SK-N-SH (cell line): Measurements from ENCODE around the gene PPM1A. TPM values are rescaled to one million over a fixed set of nuclear protein-coding genes. Genes with fewer than 3 reads are reported as not detected.

Source experiments
- CTCF ChIA-PET: fragments of 300-600, 350-600 bp; formaldehyde crosslinking; extraction: SDS; loops from one replicate; lab custom pipeline; 2021; lab: Yijun Ruan, JAX
- POLR2A ChIA-PET: fragments of 350-600 bp; sonication (Branson Sonifier 250); formaldehyde crosslinking; extraction: SDS; loops from one replicate; lab custom pipeline; 2020; ENCODE audit warnings: antibody characterized with exemption, inconsistent platforms; lab: Yijun Ruan, JAX
- DNase-seq: peaks from one replicate; pipeline ENCODE4 v3.0.0; 2012
- H2AFZ ChIP-seq: fragments of 200-600 bp; sonication (generic); 2 replicates; pipeline ENCODE4 v1.8.1; 2016; ENCODE audit warnings: antibody characterized with exemption, mild to moderate bottlenecking, low read depth
- H3F3A ChIP-seq: fragments of 200-600 bp; sonication (generic); replicated peaks from 2 replicates; pipeline ENCODE3; 2016; ENCODE audit warnings: antibody characterized with exemption, mild to moderate bottlenecking; ENCODE audit not compliant: insufficient read depth
- H3K27ac ChIP-seq, 2 experiments: fragments of 200-500 bp in 1 of 2; fragments of 200-600 bp in 1 of 2; sonication (Bioruptor generic) in 1 of 2; sonication (generic), shearing (Covaris generic) in 1 of 2; 2 replicates each; pipeline versions ENCODE4 v1.5.1 to v1.6.1; 2014 to 2016; ENCODE audit warnings: low read depth in 2 of 2, inconsistent platforms in 1 of 2, low read length in 1 of 2, mild to moderate bottlenecking in 1 of 2, mixed read lengths in 1 of 2
- H3K27me3 ChIP-seq: fragments of 200-600 bp; sonication (generic), shearing (Covaris generic); 2 replicates; pipeline ENCODE4 v1.6.1; 2016; ENCODE audit warnings: mixed run types; ENCODE audit not compliant: insufficient read depth
- H3K36me3 ChIP-seq, 2 experiments: fragments of 200-500 bp in 1 of 2; fragments of 200-600 bp in 1 of 2; sonication (Bioruptor generic) in 1 of 2; sonication (generic) in 1 of 2; replicated peaks in 1 of 2; 2 replicates each; pipeline versions ENCODE3 to v1.5.1; 2014 to 2016; ENCODE audit warnings: low read length in 1 of 2, mild to moderate bottlenecking in 1 of 2; ENCODE audit not compliant: insufficient read depth in 2 of 2, control insufficient read depth in 1 of 2
- H3K4me1 ChIP-seq, 2 experiments: fragments of 200-500 bp in 1 of 2; fragments of 200-600 bp in 1 of 2; sonication (Bioruptor generic) in 1 of 2; sonication (generic), shearing (Covaris generic) in 1 of 2; 2 replicates each; pipeline versions ENCODE4 v1.5.1 to v1.6.1; 2014 to 2016; ENCODE audit warnings: low read depth in 1 of 2, low read length in 1 of 2, mixed run types in 1 of 2; ENCODE audit not compliant: insufficient read depth in 2 of 2, control insufficient read depth in 1 of 2
- H3K4me2 ChIP-seq: fragments of 200-600 bp; sonication (generic), shearing (Covaris generic); 2 replicates; pipeline ENCODE4 v1.6.1; 2017; ENCODE audit warnings: mixed run types
- H3K4me3 ChIP-seq, 2 experiments: fragments of 200-500 bp in 1 of 2; fragments of 200-600 bp in 1 of 2; sonication (Bioruptor generic) in 1 of 2; sonication (generic), shearing (Covaris generic) in 1 of 2; 2 replicates each; pipeline versions ENCODE4 v1.5.1 to v1.8.1; 2014 to 2016; ENCODE audit warnings: low read depth in 2 of 2, inconsistent platforms in 1 of 2, low read length in 1 of 2, mild to moderate bottlenecking in 1 of 2, mixed read lengths in 1 of 2, moderate library complexity in 1 of 2
- H3K79me2 ChIP-seq: fragments of 200-600 bp; sonication (generic); 2 replicates; pipeline ENCODE4 v1.8.1; 2017; ENCODE audit warnings: mild to moderate bottlenecking; ENCODE audit not compliant: insufficient read depth
- H3K9ac ChIP-seq: fragments of 200-600 bp; sonication (generic); 2 replicates; pipeline ENCODE4 v1.6.1; 2017; ENCODE audit warnings: mixed run types
- H3K9me2 ChIP-seq: fragments of 200-600 bp; sonication (generic); 2 replicates; pipeline ENCODE4 v1.6.1; 2017; ENCODE audit warnings: mixed run types
- H3K9me3 ChIP-seq: fragments of 200-600 bp; sonication (generic); 2 replicates; pipeline ENCODE4 v1.6.1; 2017; ENCODE audit warnings: mixed run types, mild to moderate bottlenecking, moderate library complexity
- H4K20me1 ChIP-seq: fragments of 200-600 bp; sonication (generic); 2 replicates; pipeline ENCODE4 v1.6.1; 2017; ENCODE audit warnings: mild to moderate bottlenecking, mixed run types; ENCODE audit not compliant: insufficient read depth
- ELF1 ChIP-seq: IDR thresholded peaks from 2 replicates; pipeline ENCODE4 v1.4.0; 2012
- GABPA ChIP-seq: IDR thresholded peaks from 2 replicates; pipeline ENCODE4 v1.4.0; 2012; ENCODE audit warnings: low read depth, mild to moderate bottlenecking
- GATA2 ChIP-seq: sonication (generic); formaldehyde crosslinking; IDR thresholded peaks from 2 replicates; pipeline ENCODE4 v1.5.0; 2020; ENCODE audit warnings: mild to moderate bottlenecking, missing genetic modification reagents
- MEF2A ChIP-seq: IDR thresholded peaks from 2 replicates; pipeline ENCODE4 v1.4.0; 2012; ENCODE audit warnings: low read depth, borderline replicate concordance
- MXI1 ChIP-seq: IDR thresholded peaks from 2 replicates; pipeline ENCODE4 v1.6.1; 2012; ENCODE audit warnings: mild to moderate bottlenecking, low read depth, low read length, improper control_type of control experiment
- NFIC ChIP-seq: IDR thresholded peaks from 2 replicates; pipeline ENCODE4 v1.4.0; 2012; ENCODE audit warnings: borderline replicate concordance
- NRF1 ChIP-seq: IDR thresholded peaks from 2 replicates; pipeline ENCODE4 v1.6.1; 2012; ENCODE audit warnings: low read depth, mild to moderate bottlenecking, low read length
- RAD21 ChIP-seq: IDR thresholded peaks from 2 replicates; pipeline ENCODE4 v1.6.1; 2012; ENCODE audit warnings: mild to moderate bottlenecking, low read length
- RCOR1 ChIP-seq: fragments of 150-350 bp; IDR thresholded peaks from 2 replicates; pipeline ENCODE4 v1.6.1; 2017; ENCODE audit warnings: antibody characterized with exemption, low read length
- RFX5 ChIP-seq: IDR thresholded peaks from 2 replicates; pipeline ENCODE4 v1.6.1; 2012; ENCODE audit warnings: mild to moderate bottlenecking, improper control_type of control experiment, low read length
- RXRA ChIP-seq: IDR thresholded peaks from 2 replicates; pipeline ENCODE4 v1.4.0; 2012; ENCODE audit warnings: low read depth, mild to moderate bottlenecking, borderline replicate concordance
- TCF12 ChIP-seq: IDR thresholded peaks from 2 replicates; pipeline ENCODE4 v1.4.0; 2012
- YY1 ChIP-seq: IDR thresholded peaks from 2 replicates; pipeline ENCODE4 v1.4.0; 2012; ENCODE audit warnings: low read depth, mild to moderate bottlenecking
- WGBS: methylation state at CpG from one replicate; pipeline ENCODE4 v1.1.6; 2017; ENCODE audit warnings: low lambda C conversion rate; 5-methylcytosine and 5-hydroxymethylcytosine counted together
- polyA plus RNA-seq, 3 experiments: library from polyadenylated mRNA; depleted of rRNA; stranded (reverse); fragments of >200 nt; gene quantifications; 2 replicates each; pipeline ENCODE4 v1.2.3, GENCODE V29; 2012
- TF ChIP-seq, protein P1 (sequence below): IDR thresholded peaks from 2 replicates; pipeline ENCODE4; 2012
- TF ChIP-seq, protein P2 (sequence below): fragments of 150-350 bp; IDR thresholded peaks from 2 replicates; pipeline ENCODE4 v1.6.1; 2016; ENCODE audit warnings: mild to moderate bottlenecking, low read depth, low read length
- TF ChIP-seq, protein P3 (sequence below): IDR thresholded peaks from 2 replicates; pipeline ENCODE4 v1.4.0; 2012; ENCODE audit warnings: low read depth, borderline replicate concordance

PPM1A gene
- polyA plus RNA-seq, 1 of the 3 experiments (the other 2 are of a cell fraction), result 12.3 TPM

DNA sequence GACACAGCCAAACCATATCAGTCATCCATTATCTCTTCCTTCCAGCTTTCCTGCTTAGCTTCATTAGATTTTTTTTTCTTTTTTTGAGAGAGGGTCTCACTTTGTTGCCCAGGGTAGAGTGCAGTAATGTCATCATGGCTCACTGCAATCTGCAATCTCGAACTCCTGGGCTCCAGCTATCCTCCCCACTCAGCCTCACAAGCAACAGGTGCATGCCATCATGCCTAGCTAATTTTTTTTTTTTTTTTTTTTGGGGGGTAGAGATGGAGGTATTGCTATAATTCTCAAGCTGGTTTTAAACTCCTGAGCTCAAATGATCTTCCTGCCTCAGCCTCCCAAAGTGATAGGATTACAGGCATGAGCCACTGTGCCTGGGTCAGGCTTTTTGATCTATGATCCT, 38.3 kb upstream of the PPM1A start:
- H3K4me3 ChIP-seq, result no peak overlapping the region
- H4K20me1 ChIP-seq, result no peaks in the 10 kb centered on the region
- H3K36me3 ChIP-seq, result no peaks in the 10 kb centered on the region
- no peak overlapping the region for H3K9ac ChIP-seq
- TF ChIP-seq NFIC, result no peak
- TF ChIP-seq RAD21, result no peak
- no peak for TF ChIP-seq ELF1
- no peak for TF ChIP-seq RXRA
- no peak overlapping the region for H3K4me2 ChIP-seq
- ChIA-PET CTCF (no interaction called here), POLR2A (interaction anchor here (0.6 kb wide), 1 partner anchor 38 kb away, joined by 4 read pairs; the partner anchor contains the start of gene PPM1A)
- no peak overlapping the region for H2AFZ ChIP-seq
- WGBS, result 26% methylated on average over 1 of the region's 1 CpG
- no peaks in the 10 kb centered on the region for H3K79me2 ChIP-seq
- DNase-seq, result no peak
- no peaks in the 10 kb centered on the region for H3K9me3 ChIP-seq
- peaks cover 0 to 2% of the 10 kb centered on the region in 2 experiments; a peak in 1 of 4 replicates for H3K4me1 ChIP-seq
- no peaks in the 10 kb centered on the region for H3K9me2 ChIP-seq
- H3K27me3 ChIP-seq, result no peaks in the 10 kb centered on the region; the same call in 1 of the 2 replicates
- H3F3A ChIP-seq, result no peaks in the 10 kb centered on the region
- H3K27ac ChIP-seq, result no peak overlapping the region

DNA sequence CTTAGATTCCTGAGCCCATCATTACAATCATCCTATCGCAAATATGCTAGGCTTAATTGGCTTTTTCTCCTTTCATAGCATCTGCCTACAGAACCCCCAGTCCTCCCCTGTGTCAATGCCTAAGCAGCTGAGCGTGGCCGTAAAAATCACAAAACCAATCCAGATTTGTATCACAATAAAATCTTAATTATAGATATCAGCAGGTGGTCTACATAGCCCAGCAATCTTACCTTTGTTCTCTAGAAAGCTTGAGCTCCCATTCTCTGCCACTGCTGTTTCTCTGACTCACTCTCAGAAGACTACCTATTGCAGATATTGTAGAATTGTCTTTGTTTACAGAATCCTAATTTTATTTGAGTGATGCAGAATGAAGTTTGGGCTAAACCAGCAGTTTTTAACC, 37.9 kb upstream of the PPM1A start:
- no peaks in the 10 kb centered on the region for H4K20me1 ChIP-seq
- no peak for DNase-seq
- no peaks in the 10 kb centered on the region for H3K9me2 ChIP-seq
- no peaks in the 10 kb centered on the region for H3F3A ChIP-seq
- POLR2A ChIA-PET, result no interaction called here
- peaks cover 0 to 2% of the 10 kb centered on the region in 2 experiments; a peak in 1 of 4 replicates for H3K4me1 ChIP-seq
- no peaks in the 10 kb centered on the region for H3K36me3 ChIP-seq
- no peak overlapping the region for H3K4me2 ChIP-seq
- H3K4me3 ChIP-seq, result no peak overlapping the region
- no peaks in the 10 kb centered on the region; the same call in 1 of the 2 replicates for H3K27me3 ChIP-seq
- CTCF ChIA-PET, result no interaction called here
- TF ChIP-seq, protein P1, sequence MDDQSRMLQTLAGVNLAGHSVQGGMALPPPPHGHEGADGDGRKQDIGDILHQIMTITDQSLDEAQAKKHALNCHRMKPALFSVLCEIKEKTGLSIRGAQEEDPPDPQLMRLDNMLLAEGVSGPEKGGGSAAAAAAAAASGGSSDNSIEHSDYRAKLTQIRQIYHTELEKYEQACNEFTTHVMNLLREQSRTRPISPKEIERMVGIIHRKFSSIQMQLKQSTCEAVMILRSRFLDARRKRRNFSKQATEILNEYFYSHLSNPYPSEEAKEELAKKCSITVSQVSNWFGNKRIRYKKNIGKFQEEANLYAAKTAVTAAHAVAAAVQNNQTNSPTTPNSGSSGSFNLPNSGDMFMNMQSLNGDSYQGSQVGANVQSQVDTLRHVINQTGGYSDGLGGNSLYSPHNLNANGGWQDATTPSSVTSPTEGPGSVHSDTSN, result no peak
- TF ChIP-seq RXRA (no peak), ELF1 (no peak), NRF1 (no peak), MEF2A (no peak), YY1 (no peak)
- H3K9ac ChIP-seq, result no peak overlapping the region
- no peaks in the 10 kb centered on the region for H3K9me3 ChIP-seq
- no peaks in the 10 kb centered on the region for H3K79me2 ChIP-seq
- H3K27ac ChIP-seq, result no peak overlapping the region
- WGBS, result 85% methylated on average over 3 of the region's 3 CpGs
- no peak overlapping the region for H2AFZ ChIP-seq

DNA sequence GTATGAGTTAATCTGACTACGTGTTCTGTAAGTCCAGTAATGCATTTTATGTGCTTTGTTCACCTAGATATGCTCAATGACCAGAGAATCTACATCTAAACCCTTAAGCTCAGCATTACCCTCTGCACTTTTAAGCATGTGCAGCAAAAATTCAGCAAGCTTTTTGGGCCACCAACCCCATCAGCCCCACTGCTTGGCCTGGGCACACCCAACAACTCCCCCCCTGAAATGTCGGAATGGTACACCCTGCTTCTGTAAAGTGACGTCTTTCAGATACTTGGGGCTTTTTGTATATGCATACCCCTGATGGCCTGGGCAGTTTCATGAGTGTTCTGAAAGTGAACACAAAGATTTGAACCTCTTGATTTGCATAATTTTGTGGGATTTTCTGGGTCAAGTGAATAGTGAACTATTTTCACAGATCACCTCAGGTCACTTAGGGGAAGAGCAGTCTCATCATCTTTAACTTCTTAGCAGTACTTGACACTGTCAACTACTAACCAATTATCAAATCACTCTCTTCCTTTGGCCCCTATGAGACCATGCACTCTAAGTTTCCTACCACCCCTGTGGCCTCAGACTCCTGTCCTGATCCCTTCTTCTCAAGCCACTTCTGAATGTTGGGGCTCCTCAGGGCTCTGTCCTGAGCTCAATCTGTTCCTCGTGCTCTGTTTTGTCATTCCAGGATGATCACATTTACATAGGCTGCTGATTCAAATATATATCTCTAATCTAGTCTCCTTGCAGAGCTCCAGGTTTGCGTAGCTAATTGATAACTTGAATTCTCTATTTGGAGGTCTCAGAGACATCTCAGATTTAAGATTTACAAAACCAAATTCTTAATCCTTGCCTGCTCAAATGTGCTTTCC, 36.3 kb upstream of the PPM1A start:
- H3K79me2 ChIP-seq, result no peaks in the 10 kb centered on the region
- 45% methylated on average over 5 of the region's 5 CpGs for WGBS
- ChIA-PET POLR2A (no interaction called here), CTCF (interaction anchor here (0.9 to 1.8 kb wide), 2 partner anchors 25 to 315 kb away, joined by 3 to 6 read pairs; no protein-coding TSS in a partner anchor)
- H3F3A ChIP-seq, result no peaks in the 10 kb centered on the region
- H3K27me3 ChIP-seq, result no peaks in the 10 kb centered on the region
- DNase-seq, result no peak
- H4K20me1 ChIP-seq, result no peaks in the 10 kb centered on the region
- H3K4me3 ChIP-seq, result no peak overlapping the region
- peaks cover 0 to 2% of the 10 kb centered on the region in 2 experiments; a peak in 1 of 4 replicates for H3K4me1 ChIP-seq
- H2AFZ ChIP-seq, result no peak overlapping the region
- no peaks in the 10 kb centered on the region for H3K9me3 ChIP-seq
- H3K27ac ChIP-seq, result no peak overlapping the region
- TF ChIP-seq RFX5 (no peak), ELF1 (no peak), RCOR1 (no peak), MEF2A (no peak), MXI1 (no peak), TCF12 (no peak), GATA2 (CRISPR knock-in tag) (no peak), GABPA (no peak)
- TF ChIP-seq, protein P1, result no peak
- TF ChIP-seq, protein P2, sequence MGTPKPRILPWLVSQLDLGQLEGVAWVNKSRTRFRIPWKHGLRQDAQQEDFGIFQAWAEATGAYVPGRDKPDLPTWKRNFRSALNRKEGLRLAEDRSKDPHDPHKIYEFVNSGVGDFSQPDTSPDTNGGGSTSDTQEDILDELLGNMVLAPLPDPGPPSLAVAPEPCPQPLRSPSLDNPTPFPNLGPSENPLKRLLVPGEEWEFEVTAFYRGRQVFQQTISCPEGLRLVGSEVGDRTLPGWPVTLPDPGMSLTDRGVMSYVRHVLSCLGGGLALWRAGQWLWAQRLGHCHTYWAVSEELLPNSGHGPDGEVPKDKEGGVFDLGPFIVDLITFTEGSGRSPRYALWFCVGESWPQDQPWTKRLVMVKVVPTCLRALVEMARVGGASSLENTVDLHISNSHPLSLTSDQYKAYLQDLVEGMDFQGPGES, result no peak
- TF ChIP-seq, protein P3, sequence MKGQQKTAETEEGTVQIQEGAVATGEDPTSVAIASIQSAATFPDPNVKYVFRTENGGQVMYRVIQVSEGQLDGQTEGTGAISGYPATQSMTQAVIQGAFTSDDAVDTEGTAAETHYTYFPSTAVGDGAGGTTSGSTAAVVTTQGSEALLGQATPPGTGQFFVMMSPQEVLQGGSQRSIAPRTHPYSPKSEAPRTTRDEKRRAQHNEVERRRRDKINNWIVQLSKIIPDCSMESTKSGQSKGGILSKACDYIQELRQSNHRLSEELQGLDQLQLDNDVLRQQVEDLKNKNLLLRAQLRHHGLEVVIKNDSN, result no peak
- no peaks in the 10 kb centered on the region for H3K36me3 ChIP-seq
- H3K4me2 ChIP-seq, result no peak overlapping the region
- no peaks in the 10 kb centered on the region for H3K9me2 ChIP-seq
- H3K9ac ChIP-seq, result no peak overlapping the region
